Esophagus squamous epithelium (tissue), 4 donors: ENCODE measurements around the gene FGF3.

ENCODE experiments used
- CTCF ChIP-seq, 6 experiments: fragments of 450-650 bp in 4 of 6; fragments of 200-600 bp in 2 of 6; sonication (generic) in 2 of 6; IDR thresholded peaks; one replicate each; pipeline ENCODE4 v1.5.1; 2016 to 2019; ENCODE audit warnings: antibody characterized with exemption in 6 of 6, mild to moderate bottlenecking in 4 of 6, moderate library complexity in 4 of 6
- POLR2A ChIP-seq, 4 donors: fragments of 450-650 bp; IDR thresholded peaks; one replicate each; pipeline ENCODE4 v1.6.1; 2017; ENCODE audit warnings: antibody characterized with exemption in 4 of 4, mild to moderate bottlenecking in 4 of 4, moderate library complexity in 3 of 4

DNA sequence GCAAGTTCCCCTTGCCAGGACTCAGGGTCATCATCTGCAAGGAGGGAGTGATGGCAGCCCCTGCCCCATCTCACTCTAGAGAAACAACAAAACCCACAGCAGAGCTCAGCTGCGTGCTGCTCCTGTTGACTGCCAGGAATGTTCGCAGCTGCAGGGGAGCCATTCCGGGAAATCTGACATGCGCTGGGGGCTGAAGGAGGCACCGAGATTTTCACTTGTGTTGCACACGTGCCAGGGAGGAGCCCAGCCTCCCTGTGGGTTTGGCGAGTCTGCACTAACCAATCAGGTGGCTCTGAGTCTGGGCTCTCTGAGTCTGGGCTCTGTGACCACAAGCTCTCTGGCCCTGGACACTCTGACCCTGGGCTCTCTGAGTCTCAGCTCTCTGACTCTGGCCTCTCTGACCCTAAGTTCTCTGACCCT lies 10.5 kb downstream of the FGF3 start:
- TF ChIP-seq CTCF (IDR thresholded peaks at IDR 0.05) (no peak), POLR2A (IDR thresholded peaks at IDR 0.05) (no peak)
